ENCODE results near the gene MRPL53. TPM values are rescaled to one million over a fixed set of nuclear protein-coding genes. Genes with fewer than 3 reads are reported as not detected.

The MRPL53 gene
- total and polyA plus RNA-seq, 2 of the 13 experiments (the other 11 are each of a cell fraction or from before 2014, with no cell fraction given): 34.3 to 51.9 TPM

DNA sequence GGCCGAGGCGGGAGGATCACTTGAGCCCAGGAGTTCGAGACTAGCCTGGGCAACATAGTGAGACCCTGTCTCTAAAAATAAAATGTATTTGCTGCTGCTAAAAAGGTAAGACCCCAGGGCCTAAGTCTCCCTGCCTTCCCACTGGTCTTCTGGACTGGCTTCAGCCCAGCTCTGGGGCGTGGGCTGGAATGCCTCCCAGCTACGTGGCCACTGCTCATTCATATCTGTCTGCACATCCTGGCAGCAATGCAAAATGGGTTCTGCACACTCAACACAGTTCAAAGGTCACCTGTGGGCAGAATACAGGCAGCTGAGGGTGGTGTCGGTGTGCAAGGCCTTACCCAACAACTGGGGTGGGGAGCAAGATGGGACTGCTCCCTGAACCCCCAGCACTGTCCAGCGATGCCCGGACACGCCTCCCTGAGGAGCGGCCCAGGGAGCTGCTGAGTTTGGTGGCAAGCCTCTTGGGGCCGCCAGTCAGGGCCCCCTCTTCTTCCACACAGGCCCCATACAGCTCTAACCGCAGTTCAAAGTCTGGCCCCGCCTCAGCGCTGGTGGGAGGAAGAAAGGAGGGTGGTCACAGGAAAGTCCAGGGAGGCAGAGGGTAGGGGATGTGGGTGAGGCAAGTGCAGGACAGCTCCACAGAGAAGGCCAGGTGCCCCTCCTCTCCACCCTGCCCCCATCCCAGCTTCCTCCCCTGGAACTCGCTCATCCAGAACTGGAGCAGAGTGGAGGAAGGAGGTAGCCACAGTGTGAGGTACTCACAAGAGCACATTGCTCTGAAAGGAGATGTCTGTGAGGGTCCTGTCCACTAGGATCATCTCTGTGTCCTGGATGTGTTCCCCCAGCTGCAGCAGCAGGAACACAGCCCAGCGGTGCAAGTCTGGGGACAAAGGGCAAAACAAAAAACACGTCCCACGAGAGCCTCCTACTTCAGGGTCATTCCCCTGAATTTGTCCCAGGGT is 42.7 kb downstream of the MRPL53 start (continued):
- TF ChIP-seq, protein P1, sequence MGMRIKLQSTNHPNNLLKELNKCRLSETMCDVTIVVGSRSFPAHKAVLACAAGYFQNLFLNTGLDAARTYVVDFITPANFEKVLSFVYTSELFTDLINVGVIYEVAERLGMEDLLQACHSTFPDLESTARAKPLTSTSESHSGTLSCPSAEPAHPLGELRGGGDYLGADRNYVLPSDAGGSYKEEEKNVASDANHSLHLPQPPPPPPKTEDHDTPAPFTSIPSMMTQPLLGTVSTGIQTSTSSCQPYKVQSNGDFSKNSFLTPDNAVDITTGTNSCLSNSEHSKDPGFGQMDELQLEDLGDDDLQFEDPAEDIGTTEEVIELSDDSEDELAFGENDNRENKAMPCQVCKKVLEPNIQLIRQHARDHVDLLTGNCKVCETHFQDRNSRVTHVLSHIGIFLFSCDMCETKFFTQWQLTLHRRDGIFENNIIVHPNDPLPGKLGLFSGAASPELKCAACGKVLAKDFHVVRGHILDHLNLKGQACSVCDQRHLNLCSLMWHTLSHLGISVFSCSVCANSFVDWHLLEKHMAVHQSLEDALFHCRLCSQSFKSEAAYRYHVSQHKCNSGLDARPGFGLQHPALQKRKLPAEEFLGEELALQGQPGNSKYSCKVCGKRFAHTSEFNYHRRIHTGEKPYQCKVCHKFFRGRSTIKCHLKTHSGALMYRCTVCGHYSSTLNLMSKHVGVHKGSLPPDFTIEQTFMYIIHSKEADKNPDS (CRISPR knock-in tag; IDR thresholded peaks at IDR 0.05): 0 out of 2 replicates have a peak, but pooled peaks have one; percentile 63
- TF ChIP-seq, protein P2, sequence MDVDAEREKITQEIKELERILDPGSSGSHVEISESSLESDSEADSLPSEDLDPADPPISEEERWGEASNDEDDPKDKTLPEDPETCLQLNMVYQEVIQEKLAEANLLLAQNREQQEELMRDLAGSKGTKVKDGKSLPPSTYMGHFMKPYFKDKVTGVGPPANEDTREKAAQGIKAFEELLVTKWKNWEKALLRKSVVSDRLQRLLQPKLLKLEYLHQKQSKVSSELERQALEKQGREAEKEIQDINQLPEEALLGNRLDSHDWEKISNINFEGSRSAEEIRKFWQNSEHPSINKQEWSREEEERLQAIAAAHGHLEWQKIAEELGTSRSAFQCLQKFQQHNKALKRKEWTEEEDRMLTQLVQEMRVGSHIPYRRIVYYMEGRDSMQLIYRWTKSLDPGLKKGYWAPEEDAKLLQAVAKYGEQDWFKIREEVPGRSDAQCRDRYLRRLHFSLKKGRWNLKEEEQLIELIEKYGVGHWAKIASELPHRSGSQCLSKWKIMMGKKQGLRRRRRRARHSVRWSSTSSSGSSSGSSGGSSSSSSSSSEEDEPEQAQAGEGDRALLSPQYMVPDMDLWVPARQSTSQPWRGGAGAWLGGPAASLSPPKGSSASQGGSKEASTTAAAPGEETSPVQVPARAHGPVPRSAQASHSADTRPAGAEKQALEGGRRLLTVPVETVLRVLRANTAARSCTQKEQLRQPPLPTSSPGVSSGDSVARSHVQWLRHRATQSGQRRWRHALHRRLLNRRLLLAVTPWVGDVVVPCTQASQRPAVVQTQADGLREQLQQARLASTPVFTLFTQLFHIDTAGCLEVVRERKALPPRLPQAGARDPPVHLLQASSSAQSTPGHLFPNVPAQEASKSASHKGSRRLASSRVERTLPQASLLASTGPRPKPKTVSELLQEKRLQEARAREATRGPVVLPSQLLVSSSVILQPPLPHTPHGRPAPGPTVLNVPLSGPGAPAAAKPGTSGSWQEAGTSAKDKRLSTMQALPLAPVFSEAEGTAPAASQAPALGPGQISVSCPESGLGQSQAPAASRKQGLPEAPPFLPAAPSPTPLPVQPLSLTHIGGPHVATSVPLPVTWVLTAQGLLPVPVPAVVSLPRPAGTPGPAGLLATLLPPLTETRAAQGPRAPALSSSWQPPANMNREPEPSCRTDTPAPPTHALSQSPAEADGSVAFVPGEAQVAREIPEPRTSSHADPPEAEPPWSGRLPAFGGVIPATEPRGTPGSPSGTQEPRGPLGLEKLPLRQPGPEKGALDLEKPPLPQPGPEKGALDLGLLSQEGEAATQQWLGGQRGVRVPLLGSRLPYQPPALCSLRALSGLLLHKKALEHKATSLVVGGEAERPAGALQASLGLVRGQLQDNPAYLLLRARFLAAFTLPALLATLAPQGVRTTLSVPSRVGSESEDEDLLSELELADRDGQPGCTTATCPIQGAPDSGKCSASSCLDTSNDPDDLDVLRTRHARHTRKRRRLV (CRISPR knock-in tag; IDR thresholded peaks at IDR 0.05): peak; percentile 58; the same call in 1 of the 2 replicates
- TF ChIP-seq MZF1 (CRISPR knock-in tag; IDR thresholded peaks at IDR 0.05; ENCODE audit: borderline replicate concordance) (no peak), ZBTB42 (CRISPR knock-in tag; IDR thresholded peaks at IDR 0.05) (peak; percentile 51; the same call in 1 of the 2 replicates), TARDBP (CRISPR knock-in tag; IDR thresholded peaks at IDR 0.05) (peak; percentile 84), JARID2 (CRISPR knock-in tag; IDR thresholded peaks at IDR 0.05; ENCODE audit: insufficient replicate concordance) (no peak), ZNF83 (CRISPR knock-in tag; IDR thresholded peaks at IDR 0.05; ENCODE audit: borderline replicate concordance) (no peak; the same call in 1 of the 2 replicates), SRY (CRISPR knock-in tag; IDR thresholded peaks at IDR 0.05) (0 out of 2 replicates have a peak, but pooled peaks have one; percentile 59), DNMT1 (CRISPR knock-in tag; IDR thresholded peaks at IDR 0.05) (peak; percentile 92; the same call in 1 of the 2 replicates), POGZ (CRISPR knock-in tag; IDR thresholded peaks at IDR 0.05) (peak; percentile 72), PHB2 (IDR thresholded peaks at IDR 0.05; ENCODE audit: partially characterized antibody) (no peak), CCDC6 (CRISPR knock-in tag; IDR thresholded peaks at IDR 0.05) (peak; percentile 87), SIX4 (CRISPR knock-in tag; IDR thresholded peaks at IDR 0.05) (0 out of 2 replicates have a peak, but pooled peaks have one; percentile 43), ARHGAP35 (CRISPR knock-in tag; IDR thresholded peaks at IDR 0.05; ENCODE audit: borderline replicate concordance) (peak; percentile 42; the same call in 1 of the 2 replicates)
- TF ChIP-seq, protein P3, sequence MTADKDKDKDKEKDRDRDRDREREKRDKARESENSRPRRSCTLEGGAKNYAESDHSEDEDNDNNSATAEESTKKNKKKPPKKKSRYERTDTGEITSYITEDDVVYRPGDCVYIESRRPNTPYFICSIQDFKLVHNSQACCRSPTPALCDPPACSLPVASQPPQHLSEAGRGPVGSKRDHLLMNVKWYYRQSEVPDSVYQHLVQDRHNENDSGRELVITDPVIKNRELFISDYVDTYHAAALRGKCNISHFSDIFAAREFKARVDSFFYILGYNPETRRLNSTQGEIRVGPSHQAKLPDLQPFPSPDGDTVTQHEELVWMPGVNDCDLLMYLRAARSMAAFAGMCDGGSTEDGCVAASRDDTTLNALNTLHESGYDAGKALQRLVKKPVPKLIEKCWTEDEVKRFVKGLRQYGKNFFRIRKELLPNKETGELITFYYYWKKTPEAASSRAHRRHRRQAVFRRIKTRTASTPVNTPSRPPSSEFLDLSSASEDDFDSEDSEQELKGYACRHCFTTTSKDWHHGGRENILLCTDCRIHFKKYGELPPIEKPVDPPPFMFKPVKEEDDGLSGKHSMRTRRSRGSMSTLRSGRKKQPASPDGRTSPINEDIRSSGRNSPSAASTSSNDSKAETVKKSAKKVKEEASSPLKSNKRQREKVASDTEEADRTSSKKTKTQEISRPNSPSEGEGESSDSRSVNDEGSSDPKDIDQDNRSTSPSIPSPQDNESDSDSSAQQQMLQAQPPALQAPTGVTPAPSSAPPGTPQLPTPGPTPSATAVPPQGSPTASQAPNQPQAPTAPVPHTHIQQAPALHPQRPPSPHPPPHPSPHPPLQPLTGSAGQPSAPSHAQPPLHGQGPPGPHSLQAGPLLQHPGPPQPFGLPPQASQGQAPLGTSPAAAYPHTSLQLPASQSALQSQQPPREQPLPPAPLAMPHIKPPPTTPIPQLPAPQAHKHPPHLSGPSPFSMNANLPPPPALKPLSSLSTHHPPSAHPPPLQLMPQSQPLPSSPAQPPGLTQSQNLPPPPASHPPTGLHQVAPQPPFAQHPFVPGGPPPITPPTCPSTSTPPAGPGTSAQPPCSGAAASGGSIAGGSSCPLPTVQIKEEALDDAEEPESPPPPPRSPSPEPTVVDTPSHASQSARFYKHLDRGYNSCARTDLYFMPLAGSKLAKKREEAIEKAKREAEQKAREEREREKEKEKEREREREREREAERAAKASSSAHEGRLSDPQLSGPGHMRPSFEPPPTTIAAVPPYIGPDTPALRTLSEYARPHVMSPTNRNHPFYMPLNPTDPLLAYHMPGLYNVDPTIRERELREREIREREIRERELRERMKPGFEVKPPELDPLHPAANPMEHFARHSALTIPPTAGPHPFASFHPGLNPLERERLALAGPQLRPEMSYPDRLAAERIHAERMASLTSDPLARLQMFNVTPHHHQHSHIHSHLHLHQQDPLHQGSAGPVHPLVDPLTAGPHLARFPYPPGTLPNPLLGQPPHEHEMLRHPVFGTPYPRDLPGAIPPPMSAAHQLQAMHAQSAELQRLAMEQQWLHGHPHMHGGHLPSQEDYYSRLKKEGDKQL (CRISPR knock-in tag; IDR thresholded peaks at IDR 0.05; ENCODE audit: low read depth): 0 out of 2 replicates have a peak, but pooled peaks have one; percentile 43

Measured in HepG2 (cell line).